GM19452 (cell line): ENCODE results near the gene RHOV.

Source experiments
- ATAC-seq: cut with Tn5 transposase; IDR thresholded peaks from one replicate; pipeline ENCODE4 v1.9.1; 2021; ENCODE audit not compliant: unreplicated experiment

RHOV gene, protein sequence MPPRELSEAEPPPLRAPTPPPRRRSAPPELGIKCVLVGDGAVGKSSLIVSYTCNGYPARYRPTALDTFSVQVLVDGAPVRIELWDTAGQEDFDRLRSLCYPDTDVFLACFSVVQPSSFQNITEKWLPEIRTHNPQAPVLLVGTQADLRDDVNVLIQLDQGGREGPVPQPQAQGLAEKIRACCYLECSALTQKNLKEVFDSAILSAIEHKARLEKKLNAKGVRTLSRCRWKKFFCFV

DNA sequence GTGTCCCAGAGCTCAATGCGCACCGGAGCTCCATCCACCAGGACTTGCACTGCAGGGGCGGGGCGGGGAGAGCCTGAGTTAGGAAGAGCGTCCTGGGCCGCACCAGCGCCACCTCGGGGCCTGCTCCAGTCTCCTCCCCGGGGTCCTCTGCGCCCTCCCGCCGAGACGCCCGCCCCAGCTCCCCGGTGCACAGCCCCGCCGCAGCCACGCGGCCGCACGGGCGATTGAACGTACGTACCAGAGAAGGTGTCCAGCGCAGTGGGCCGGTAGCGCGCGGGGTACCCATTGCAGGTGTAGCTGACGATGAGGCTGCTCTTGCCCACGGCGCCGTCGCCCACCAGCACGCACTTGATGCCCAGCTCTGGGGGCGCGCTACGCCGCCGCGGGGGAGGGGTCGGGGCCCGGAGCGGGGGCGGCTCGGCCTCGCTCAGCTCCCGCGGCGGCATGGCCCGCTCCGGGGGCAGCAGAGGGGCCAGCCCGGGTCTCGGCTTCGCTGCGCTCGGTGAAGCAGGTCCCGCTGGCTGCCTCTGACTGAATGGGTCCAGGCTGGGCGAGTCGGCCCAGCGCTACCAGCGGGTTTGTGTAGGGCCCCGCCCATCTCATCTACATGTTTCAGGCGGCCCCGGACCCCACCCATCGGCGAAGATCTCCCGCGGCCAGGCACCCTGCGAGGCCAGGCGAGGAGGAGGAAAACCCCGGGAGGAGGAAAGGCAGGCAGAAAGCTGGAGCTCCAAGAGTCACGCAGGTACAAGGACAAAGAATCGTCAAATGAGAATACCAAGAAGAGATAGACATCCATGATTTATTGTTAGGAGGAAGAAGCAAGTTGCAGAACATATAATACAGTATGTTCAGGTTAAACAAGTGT, at the start of gene RHOV:
RHOV (minus strand) TSS at position 541 of the 868 bp plus-strand sequence; CDS start at position 446, 95 bp downstream.
- peak; percentile 56 for ATAC-seq

DNA sequence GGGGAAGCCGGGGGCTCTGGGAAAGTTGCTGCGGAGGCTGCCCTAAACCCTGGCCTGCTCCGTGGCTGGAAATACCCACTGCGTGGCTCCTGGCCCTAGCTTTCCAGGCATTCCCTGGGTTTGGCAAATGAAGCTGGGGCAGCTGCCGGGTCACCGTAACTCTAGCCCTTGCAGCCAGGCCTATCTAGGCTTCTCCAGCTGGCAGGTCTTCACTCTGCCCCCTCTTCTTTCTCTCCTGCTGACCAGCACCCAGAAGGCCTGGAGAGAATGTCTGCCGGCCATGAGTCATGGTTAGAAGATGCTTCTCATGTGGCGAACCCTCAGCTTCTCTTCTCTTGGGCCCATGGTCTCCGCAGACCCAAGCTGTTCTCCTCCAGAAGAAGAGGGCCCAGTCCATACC, 49.5 kb upstream of the RHOV start:
- ATAC-seq = no peak

DNA sequence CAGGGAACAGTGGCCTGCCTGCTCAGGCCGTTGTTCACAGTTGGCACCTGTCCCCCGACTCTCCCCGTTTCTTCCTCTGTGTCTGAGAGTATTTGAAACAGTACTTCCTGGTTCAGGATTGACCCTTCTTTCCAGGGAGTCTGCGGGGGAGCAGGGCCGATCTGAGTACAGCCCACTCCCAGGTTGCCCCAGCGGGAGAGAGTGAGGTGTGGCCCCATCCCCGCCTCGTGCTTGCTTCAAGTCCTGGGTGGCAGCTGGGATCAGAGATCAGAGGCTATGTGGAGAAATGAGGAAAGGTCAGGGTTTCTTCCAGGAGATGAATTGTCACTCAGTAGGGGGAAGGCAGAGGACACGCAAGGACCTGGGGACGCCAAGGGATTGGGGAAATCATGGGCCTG, 48.6 kb upstream of the RHOV start:
- ATAC-seq = no peak

DNA sequence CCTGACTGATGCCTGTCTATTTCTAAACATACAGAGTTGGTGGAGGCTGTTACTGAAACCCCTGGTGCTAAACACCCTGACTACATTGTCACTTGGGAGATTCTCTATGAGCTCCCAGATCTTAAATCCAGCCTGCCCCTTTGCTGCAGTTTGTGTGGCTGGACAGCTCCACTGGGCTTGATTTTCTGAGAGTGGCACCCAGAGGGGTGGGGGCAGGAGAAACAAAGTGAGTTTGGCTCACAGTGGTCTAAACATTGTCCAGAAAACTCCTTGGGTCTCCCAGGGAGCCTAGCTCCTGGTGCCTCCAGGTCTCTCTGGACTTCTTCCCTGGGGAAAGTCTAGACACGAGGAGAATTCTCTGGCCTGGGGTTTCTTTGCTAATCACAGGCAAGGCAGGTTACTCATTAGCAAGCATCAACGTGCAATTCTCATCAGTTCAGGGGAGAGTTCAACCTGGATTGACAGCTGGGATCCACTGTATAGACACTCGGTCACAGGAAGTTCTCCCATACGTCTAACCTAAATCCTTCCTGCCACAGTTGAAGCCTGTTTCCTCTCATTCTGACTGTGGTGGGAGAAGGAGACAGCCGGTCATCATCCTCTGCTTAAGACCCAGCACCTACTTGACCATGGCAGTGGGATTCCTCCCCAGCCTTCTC, 48.0 kb upstream of the RHOV start:
- no peak for ATAC-seq

DNA sequence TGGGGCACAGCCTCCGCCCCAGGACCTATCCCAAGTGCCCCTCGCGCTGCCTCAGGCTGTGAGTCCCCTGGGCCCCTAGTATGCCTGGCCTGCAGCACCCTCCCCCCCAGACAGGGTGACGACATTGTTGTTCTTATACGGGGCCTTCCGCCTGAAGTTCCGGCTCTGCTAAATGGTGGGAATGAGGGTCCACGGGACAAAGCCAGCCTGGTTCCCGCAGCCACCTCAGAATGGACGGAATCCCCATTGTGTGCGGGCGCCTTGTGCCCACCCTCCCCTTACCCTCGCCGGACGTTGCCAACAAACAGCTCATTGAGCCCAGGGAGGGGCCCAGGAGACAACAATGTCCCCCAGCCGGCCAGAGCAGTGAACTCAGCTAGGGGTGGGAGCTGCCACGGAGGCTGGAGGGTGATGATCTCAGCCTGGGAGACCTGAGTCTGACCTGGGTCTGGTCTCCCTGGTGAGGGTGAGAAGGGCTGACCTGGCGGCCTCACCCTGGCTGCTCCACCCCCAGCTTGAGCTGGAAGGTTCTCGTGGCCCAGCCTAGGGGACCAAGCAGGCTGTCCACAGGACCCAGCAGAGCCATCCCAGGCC, 44.9 kb upstream of the RHOV start:
- ATAC-seq = no peak

DNA sequence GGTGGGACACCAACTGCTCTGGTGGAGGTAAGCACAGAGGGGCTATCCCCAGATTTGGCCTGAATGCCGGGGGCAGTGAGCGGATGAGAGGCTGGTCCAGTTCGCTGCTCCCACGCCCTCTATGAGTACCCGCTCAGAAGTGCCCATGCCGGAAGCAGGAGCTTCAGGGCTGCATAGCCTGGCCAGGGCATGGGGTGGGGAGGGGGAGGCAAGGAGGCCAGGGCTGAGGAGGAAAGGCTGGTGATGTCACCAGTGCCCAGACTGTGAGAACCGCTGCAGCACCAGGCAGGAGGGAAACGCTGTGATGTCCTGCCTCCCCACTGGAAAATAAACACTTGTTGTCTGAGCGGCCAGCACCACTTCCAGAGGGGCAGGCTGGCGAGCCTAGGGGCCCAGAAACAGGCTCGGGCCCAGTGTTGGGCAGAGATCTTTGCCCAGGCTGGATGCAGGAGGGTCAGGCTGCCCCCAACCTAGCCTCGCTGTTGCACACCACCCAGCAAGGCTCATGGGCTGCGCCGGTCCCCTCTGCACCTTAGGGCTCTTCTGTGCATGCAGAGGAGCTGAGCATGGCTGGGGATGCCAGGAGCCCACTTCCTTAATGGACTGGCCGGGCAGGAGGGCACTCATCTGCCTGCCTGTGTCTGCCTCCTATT, 44.2 kb upstream of the RHOV start:
- ATAC-seq = no peak

DNA sequence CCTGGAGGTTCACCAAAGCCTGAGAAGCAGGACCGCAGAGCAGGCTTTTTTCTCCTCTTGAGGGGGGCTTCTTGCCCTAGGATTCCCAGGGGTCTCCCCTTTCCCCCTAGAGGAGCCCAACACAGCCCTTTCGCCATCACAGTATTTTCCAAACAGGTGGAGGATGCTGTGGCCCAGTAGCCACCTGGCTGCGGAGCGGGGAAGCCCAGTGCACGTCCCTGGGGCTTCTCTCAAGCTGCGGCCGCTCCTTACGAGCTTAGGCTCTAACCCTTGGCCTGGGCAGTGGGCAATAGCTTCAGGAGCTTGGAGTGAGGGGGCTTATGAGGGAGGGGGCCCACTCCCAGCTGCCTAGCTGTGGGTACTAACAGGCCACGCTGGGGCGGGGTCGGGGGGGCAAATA, 43.6 kb upstream of the RHOV start:
- ATAC-seq = no peak

DNA sequence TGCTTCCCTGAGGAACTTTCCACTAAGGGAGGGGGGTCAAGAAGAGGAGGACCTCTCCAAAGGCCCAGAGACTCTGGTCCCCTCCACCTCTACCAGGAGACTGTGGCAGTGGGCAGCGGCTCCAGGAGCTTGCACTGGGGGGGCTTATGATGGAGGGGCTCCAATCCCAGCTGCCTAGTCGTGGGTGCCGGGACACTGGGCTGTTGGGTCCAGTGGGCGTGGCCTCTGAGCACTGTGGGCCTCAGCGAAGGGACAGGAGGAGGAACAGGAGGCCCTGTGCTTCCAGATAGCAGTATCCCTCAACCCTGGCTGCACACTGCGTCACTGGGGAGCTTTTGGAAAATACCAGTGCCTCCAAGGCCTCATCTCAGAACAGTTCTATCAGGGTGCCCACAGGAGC, 41.6 kb upstream of the RHOV start:
- ATAC-seq = no peak

DNA sequence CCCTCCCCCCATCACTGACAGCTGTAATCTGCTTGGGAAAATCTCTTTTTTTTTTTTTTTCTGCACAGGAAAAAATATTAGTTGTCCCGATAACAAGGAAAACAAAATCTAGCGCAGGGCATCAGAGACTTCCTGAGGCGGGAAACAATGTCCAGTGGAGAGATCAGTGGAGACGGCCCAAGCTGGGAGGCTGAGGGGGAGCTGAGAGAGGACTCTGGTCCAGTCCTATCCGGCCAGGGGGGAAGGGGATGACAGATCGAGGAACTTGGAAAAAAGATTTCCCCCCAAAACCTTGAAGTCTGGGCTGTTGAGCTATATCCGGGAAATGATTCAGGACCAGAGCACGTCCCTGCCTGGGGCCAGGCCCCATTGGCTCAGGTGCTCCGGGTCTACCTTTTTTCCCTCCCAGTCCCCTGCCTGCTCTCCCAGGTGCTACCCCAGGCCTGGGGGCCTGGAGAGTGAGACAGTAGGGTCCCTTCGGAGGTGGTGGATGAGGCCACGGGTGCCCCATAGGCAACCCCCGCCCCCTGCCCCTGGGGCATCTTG, 41.2 kb upstream of the RHOV start:
- ATAC-seq = no peak

DNA sequence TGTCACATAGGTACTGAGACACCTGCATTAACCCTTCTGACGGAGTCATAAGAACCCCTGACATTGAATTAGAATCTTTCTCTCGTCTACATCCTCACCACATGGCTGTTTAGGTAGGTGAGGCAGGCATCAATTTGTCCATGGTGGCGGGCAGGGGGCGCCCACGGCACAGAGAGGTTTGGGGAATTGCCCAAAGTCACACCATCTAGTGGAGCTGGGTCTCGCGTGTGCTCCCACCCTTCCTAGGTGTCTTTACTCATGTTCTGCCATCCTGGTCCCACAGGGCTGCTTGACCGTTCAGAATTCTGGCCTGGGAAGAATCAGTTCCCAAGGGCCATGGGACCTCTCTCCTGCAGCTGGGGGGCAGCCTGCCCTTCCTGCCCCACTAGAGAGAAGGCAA, 40.5 kb upstream of the RHOV start:
- ATAC-seq = no peak

DNA sequence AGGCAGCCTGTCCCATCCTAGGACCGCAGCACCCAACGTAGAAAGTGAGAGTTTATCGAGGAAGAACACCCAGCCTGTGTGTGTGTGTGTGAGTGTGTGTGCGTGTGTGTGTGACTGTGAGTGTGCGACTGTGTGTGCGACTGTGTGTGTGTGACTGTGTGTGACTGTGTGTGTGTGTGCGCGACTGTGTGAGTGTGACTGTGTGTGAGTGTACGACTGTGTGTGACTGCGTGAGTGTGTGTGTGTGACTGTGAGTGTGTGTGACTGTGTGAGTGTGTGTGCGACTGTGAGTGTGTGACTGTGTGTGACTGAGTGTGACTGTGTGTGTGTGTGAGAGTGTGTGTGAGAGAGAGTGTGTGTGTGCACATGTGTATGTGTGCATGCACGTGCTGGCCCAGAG, 40.0 kb upstream of the RHOV start:
- ATAC-seq = no peak

DNA sequence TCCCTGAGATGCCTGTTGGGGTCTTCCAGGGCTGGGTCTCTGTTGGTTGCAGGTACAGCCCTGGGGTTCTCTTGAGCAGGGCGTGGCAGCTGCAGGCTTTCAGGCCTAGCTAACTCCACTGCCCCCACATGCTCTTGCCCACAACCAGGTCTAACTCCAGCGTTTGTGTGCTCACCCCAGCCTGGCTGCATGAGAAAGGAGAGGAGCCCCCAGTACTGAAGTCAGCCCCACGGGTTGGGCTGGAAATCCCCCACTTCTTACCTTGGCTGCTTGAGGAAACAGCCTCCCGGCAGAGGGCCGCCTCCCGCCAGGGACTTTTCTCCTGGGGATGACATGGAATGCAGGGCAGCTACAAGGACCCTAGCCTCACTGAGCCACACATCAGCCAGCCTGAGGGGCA, 38.4 kb upstream of the RHOV start:
- no peak for ATAC-seq

DNA sequence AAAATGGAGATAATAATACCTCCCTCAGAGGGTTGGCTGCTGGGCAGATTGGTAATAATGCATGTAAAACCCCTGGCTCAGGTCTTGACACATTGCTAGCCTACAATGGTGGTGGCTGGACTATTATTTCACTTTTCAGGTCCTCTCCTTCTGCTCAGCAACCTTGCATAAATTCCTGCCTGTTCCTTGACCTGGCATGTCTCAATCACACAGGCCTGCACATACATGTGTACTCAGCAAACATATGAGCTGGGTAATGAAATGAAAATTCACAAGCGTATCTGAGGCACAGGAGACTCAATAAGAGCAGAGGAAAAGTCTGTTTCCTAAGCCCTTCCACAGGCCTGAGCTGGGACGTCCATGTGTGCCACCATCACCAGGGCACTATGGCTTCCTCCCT, 37.7 kb upstream of the RHOV start:
- ATAC-seq = no peak

DNA sequence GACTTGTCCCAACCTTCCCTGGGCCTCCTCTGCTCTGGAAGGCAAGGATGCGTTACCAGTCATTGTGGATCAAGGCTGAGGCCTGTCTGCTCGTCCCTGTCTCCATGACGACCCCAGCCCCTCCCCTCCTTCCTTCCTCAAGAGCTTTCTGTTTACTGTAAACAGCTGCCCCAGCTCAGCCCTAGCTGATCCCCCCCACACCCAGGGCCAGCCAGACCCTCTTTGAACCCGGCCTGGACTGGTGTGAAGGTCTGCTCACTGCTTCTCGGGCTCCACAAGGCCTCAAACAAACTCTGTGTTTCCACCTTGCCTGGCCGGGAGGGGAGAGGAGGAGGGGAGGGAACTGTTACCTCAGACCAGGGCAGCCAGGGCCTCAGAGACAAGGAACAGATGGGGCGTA, 37.1 kb upstream of the RHOV start:
- ATAC-seq = no peak

DNA sequence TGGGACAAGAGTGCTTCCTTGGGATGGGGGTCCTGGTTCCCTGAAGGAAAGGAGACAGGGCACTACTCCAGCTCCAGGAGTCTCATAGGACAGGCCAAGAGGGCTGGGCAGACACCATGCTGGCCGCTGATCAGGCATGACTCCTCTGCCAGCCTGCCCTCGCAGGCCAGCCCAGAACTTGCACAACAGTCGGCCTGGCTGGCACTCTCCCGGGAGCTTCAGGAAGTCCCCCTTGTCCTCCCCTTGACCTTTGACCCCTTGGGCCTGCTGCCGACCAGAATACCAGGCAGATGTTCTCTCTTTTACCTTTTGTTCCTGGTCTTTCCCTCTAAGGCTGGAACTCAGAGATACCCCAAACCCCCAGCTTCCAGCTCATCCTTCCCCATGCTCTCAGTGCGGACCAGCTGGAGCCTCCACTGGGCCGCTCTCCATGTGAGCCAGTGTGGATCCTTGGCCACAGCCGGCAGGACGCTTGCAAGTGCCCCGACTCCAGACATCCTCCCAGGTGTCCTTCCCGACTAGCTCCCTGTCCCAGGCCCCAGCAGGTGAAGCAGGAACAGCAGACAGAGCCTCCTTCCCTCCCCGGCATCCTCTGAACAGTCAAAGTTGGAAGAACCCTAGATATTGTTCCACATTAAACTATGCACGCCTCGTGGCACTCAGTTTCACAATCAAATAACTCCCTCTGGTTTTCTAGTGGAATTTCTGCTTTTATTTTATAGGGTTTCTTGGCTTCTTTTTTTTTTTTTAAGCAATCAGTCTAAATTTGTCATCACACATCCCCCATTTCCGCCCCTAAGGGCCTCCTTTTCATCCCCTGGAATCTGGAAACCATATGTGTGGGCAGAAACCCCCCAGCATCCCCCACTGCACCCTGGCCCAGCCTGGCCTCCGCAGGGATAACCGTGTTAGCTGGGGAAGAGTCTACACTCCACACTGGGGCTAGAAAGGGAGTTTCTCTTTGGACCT, 35.9 kb upstream of the RHOV start:
- ATAC-seq = no peak

DNA sequence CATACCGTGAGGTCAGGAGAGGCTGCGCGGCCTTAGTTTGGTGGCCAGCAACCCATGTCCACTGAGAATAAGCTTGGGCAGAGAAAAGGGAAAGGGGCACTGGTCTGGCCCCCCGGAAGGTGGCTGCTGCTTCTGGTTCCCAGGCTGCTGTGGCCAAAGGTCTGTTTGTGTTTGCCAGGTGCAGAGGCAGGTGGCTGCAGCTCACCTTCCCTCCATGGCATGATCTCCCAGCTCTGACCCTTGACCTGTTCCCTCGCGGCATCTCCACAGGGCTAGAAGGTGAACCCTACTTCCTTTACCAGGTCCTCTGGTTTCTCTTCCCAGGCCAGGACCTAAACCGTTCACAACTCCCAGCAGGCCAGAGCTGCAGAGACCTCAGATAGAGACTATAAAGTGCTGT, 34.1 kb upstream of the RHOV start:
- ATAC-seq = no peak

DNA sequence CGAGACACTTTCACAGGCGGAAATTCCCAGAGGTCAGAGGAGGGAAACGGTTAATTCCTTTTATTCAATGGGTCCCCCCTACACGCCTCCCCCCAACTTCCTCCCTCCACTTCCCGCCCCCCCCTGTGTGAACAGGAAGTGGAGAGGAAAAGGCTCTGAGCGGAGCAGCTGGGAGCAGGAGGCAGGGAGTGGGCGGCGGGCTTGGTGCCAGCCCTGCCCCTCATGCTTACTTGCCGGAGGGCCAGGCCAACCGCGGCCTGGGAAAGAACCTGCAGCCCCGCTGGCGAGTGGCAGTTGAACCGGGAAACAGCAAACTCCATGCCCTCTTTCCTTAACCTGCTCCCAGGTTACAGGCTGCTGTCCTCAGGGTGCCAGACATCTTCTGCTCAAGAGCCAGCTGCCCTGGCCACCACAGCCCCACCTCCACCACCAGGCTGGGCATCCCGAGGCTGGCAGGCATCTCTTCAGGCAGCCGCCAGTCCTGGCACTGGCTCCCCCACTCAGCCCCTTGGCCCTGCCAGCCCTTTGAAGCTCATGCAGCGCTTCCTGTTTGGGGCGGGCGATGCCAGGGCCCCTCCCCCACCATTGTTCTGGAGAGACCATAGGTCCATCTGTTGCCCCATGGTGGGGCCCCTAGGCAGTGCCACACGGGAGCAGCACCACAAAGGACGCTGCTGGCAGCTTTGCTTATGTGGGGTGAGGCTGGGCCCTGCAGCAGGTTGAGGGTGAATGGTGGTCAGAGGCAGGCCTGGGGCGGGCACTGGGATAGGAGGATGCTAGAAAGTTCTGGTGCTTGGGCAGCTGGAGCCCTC, 33.2 kb upstream of the RHOV start:
- no peak for ATAC-seq

DNA sequence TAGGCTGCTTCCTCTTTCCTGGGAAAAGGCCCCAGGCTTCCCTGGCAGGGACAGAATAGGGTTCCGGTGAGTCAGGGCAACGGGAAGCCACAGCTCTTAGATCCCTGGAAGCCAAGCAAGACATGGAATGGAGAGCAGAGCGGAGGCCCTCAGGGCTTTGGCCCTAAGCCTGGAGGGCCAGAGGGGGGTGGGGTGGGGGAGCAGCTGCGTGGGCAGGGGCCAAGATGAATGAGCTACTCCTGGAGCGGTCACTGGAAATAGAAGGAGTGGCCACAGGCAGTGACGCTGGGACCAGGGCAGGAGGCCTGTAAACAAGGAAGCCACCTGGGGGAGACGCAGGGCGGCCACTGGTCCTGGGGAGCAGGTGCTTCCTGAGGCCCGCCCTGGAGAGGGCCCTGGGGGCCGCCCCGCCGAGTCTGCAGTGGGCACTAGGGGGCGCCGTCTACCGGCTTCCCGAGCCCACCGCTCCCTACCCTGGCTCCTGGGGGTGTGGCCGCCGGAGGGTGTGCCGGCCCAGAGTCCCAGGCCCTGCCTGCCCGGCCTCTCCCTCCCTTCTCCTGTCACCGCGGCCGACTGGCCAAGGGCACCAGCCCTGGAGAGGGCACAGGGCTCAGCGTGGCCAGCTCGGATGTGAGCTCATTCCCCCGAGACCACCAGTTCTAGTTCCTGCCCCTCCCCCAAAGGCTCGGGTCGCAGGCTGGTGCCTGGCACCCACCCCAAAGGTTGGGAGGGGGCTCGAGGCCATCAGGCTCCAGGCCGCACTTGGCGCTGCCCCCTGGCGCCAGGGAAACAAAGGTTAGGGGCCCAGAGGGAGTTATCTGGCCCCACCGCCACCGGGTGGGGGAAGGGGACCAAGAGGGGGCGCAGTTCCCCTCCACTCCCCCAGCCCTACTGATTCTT, 32.3 kb upstream of the RHOV start:
- ATAC-seq = peak; percentile 71
